HepG2 (cell line): ENCODE data around the gene ELP4. TPM values are rescaled to one million over a fixed set of nuclear protein-coding genes. Genes with fewer than 3 reads are reported as not detected.

Experiments
- ATAC-seq: fragments of 200-7000 bp; cut with Tn5 transposase; 3 replicates; pipeline ENCODE4 v1.9.1; 2020; ENCODE audit warnings: mild to moderate bottlenecking, moderate library complexity
- BruUV-seq: library from RNA; stranded (reverse); fragments of 400-500 nt; replicated peaks from 2 replicates; lab custom pipeline; 2021; lab: Mats Ljungman, UMichigan
- CTCF ChIA-PET: fragments of 300-600 bp; formaldehyde crosslinking; extraction: SDS; loops from one replicate; lab custom pipeline; 2021; ENCODE audit warnings: low total read pairs, inconsistent platforms, low intra/inter-chr PET ratio; lab: Yijun Ruan, JAX
- POLR2A ChIA-PET: fragments of 350-600 bp; sonication (Branson Sonifier 250); formaldehyde crosslinking; loops from one replicate; lab custom pipeline; 2020; ENCODE audit warnings: antibody characterized with exemption, inconsistent platforms; lab: Yijun Ruan, JAX
- DNase-seq: peaks from one replicate; pipeline ENCODE4 v3.0.0-alpha.2; 2015; ENCODE audit warnings: low spot score
- FAIRE-seq: peaks from 3 replicates; lab custom pipeline; 2011; peaks lifted over from hg19 to GRCh38; lab: Jason Lieb, UNC
- H2AFZ ChIP-seq: one replicate; pipeline ENCODE4 v1.6.1; 2011; ENCODE audit warnings: low read length, inconsistent platforms
- H3K27ac ChIP-seq: fragments of 300-600 bp; 3 replicates; pipeline ENCODE4 v1.8.0; 2011; ENCODE audit warnings: mixed run types, mild to moderate bottlenecking, mixed read lengths, low read length, inconsistent platforms; ENCODE audit not compliant: insufficient read depth; ENCODE audit errors: extremely low read length
- H3K27me3 ChIP-seq, 2 experiments: fragments of 200-600 bp in 1 of 2; 2 replicates in 1 of 2; 3 replicates in 1 of 2; pipeline versions ENCODE4 v1.6.0 to v1.8.0; 2011; ENCODE audit warnings: low read length in 2 of 2, mild to moderate bottlenecking in 2 of 2, moderate library complexity in 2 of 2, inconsistent platforms in 1 of 2; ENCODE audit not compliant: insufficient read depth in 2 of 2, control insufficient read depth in 1 of 2
- H3K36me3 ChIP-seq, 2 experiments: fragments of 200-600 bp in 1 of 2; replicated peaks in 1 of 2; 2 replicates in 1 of 2; 3 replicates in 1 of 2; pipeline versions ENCODE4 v1.5.1 to v1.8.0; 2011; ENCODE audit warnings: low read length in 2 of 2, inconsistent platforms in 1 of 2; ENCODE audit not compliant: insufficient read depth in 2 of 2, control insufficient read depth in 1 of 2
- H3K4me1 ChIP-seq: 2 replicates; pipeline ENCODE4 v1.5.1; 2012; ENCODE audit warnings: low read length, inconsistent platforms; ENCODE audit not compliant: insufficient read depth
- H3K4me2 ChIP-seq: 2 replicates; pipeline ENCODE4 v1.6.0; 2011; ENCODE audit warnings: low read depth, low read length, inconsistent platforms
- H3K4me3 ChIP-seq, 3 experiments: fragments of 200-600 bp in 1 of 3; sonication (generic), shearing (Covaris generic) in 1 of 3; replicated peaks in 1 of 3; 2 replicates each; pipeline ENCODE4 v1.5.1; 2011 to 2016; ENCODE audit warnings: low read length in 3 of 3, inconsistent platforms in 2 of 3, low read depth in 2 of 3, mild to moderate bottlenecking in 2 of 3, control low read depth in 1 of 3, mixed read lengths in 1 of 3; ENCODE audit not compliant: insufficient read depth in 1 of 3
- H3K79me2 ChIP-seq: one replicate; pipeline ENCODE4 v1.6.1; 2011; ENCODE audit warnings: low read length, inconsistent platforms; ENCODE audit not compliant: insufficient read depth
- H3K9ac ChIP-seq: 2 replicates; pipeline ENCODE4 v1.6.0; 2011; ENCODE audit warnings: mild to moderate bottlenecking, low read depth, low read length, inconsistent platforms; ENCODE audit not compliant: insufficient read depth
- H3K9me3 ChIP-seq: 2 replicates; pipeline ENCODE4 v1.5.1; 2012; ENCODE audit warnings: mild to moderate bottlenecking, low read length
- H4K20me1 ChIP-seq: 2 replicates; pipeline ENCODE4 v1.6.0; 2011; ENCODE audit warnings: inconsistent platforms, mild to moderate bottlenecking, low read length, moderate library complexity; ENCODE audit not compliant: insufficient read depth
- CAMTA2 ChIP-seq: sonication (generic); formaldehyde crosslinking; IDR thresholded peaks from 2 replicates; pipeline ENCODE4 v1.4.0; 2020; ENCODE audit warnings: mild to moderate bottlenecking, missing genetic modification reagents, borderline replicate concordance
- HNF4G ChIP-seq, 2 experiments: sonication (generic) in 1 of 2; formaldehyde crosslinking in 1 of 2; IDR thresholded peaks; 2 replicates each; pipeline versions ENCODE4 v1.4.0 to v1.6.1; 2011 to 2020; ENCODE audit warnings: borderline replicate concordance in 2 of 2, low read depth in 2 of 2, mild to moderate bottlenecking in 2 of 2, low read length in 1 of 2, missing genetic modification reagents in 1 of 2, moderate library complexity in 1 of 2
- IKZF5 ChIP-seq: IDR thresholded peaks from 2 replicates; pipeline ENCODE4 v1.6.1; 2018; ENCODE audit warnings: missing genetic modification reagents, mild to moderate bottlenecking, missing compliant biosample characterization
- JUND ChIP-seq: sonication (generic); formaldehyde crosslinking; IDR thresholded peaks from 2 replicates; pipeline ENCODE4 v1.8.0; 2022; ENCODE audit warnings: mild to moderate bottlenecking, missing genetic modification reagents
- MAFG ChIP-seq: sonication (generic); formaldehyde crosslinking; IDR thresholded peaks from 2 replicates; pipeline ENCODE4 v1.5.1; 2020; ENCODE audit warnings: mild to moderate bottlenecking, missing genetic modification reagents
- REL ChIP-seq: sonication (generic); formaldehyde crosslinking; conservative IDR thresholded peaks from 2 replicates; pipeline ENCODE4 v1.8.0; 2022; ENCODE audit warnings: mild to moderate bottlenecking, missing genetic modification reagents, moderate library complexity
- RFX5 ChIP-seq: IDR thresholded peaks from 2 replicates; pipeline ENCODE4 v1.6.1; 2011; ENCODE audit warnings: low read depth, low read length, improper control_type of control experiment
- ZMAT5 ChIP-seq: sonication (generic); formaldehyde crosslinking; IDR thresholded peaks from 2 replicates; pipeline ENCODE4 v1.5.0; 2020; ENCODE audit warnings: mild to moderate bottlenecking, low read depth, missing genetic modification reagents, borderline replicate concordance
- ZNF3 ChIP-seq: IDR thresholded peaks from 2 replicates; pipeline ENCODE4 v1.7.0; 2017; ENCODE audit warnings: inconsistent platforms
- ZSCAN30 ChIP-seq: sonication (generic); formaldehyde crosslinking; IDR thresholded peaks from 2 replicates; pipeline ENCODE4 v1.5.0; 2020; ENCODE audit warnings: mild to moderate bottlenecking, missing genetic modification reagents
- WGBS: methylation state at CpG from one replicate; pipeline ENCODE4 v1.1.6; 2017; ENCODE audit warnings: low lambda C conversion rate; 5-methylcytosine and 5-hydroxymethylcytosine counted together
- in situ Hi-C: cut with HindIII; loops from 2 replicates; pipeline ENCODE4 v1.10.0; 2017; ENCODE audit warnings: low pct_unique_long_range_greater_than_20kb; ENCODE audit not compliant: extremely low pct_ligation_motif_present
- intact Hi-C: fragments of 100-400 bp; cut with micrococcal nuclease; formaldehyde crosslinking; loops from one replicate; pipeline ENCODE4 v1.10.0; 2022; ENCODE audit not compliant: unreplicated experiment
- polyA plus RNA-seq, 8 experiments: library from polyadenylated mRNA; depleted of rRNA in 3 of 8; stranded (reverse) in 7 of 8; unstranded in 1 of 8; fragments of >200 nt; fragmentation: Illumina TruSeq in 4 of 8; extraction: Trizol in 4 of 8; gene quantifications; 2 replicates each; pipeline versions ENCODE4 v1.2.1 to v1.2.3, GENCODE V29; 2011 to 2016; ENCODE audit warnings: low read depth in 4 of 8, missing spikeins in 1 of 8, mixed read lengths in 1 of 8; ENCODE audit not compliant: insufficient read depth in 1 of 8
- total RNA-seq, 5 experiments: library from RNA; depleted of rRNA; stranded (reverse); fragments of >200 nt; fragmentation: Illumina TruSeq; extraction: Trizol; gene quantifications; 2 replicates each; pipeline ENCODE4 v1.2.3, GENCODE V29; 2016; ENCODE audit warnings: low read depth in 1 of 5
- TF ChIP-seq, protein P1 (sequence below): IDR thresholded peaks from 2 replicates; pipeline ENCODE4 v1.6.1; 2016; ENCODE audit warnings: low read depth, control low read depth
- TF ChIP-seq, protein P2 (sequence below): IDR thresholded peaks from 2 replicates; pipeline ENCODE4 v1.6.1; 2016; ENCODE audit warnings: low read depth, missing genetic modification reagents, missing compliant biosample characterization
- TF ChIP-seq, protein P3 (sequence below): sonication (generic); formaldehyde crosslinking; IDR thresholded peaks from 2 replicates; pipeline ENCODE4 v1.9.0; 2021; ENCODE audit warnings: missing genetic modification reagents, borderline replicate concordance

Gene ELP4
- total and polyA plus RNA-seq, 2 of the 13 experiments (the other 11 are each of a cell fraction or from before 2014, with no cell fraction given): 12.8 to 19.1 TPM

- DNase-seq (no peak), FAIRE-seq (no peak), ATAC-seq (no peak)
- in situ Hi-C loops: no loop called here
- H4K20me1 ChIP-seq: no peaks in the 10 kb centered on the region
- BruUV-seq: no TSS peak
- no peak overlapping the region for H3K27ac ChIP-seq
- WGBS: 69% methylated on average over 10 of the region's 10 CpGs
- intact Hi-C loops: no loop called here
- H3K4me2 ChIP-seq: no peak overlapping the region
- no peaks in the 10 kb centered on the region for H3K79me2 ChIP-seq
- no peak overlapping the region for H2AFZ ChIP-seq
- H3K36me3 ChIP-seq: no peaks in the 10 kb centered on the region
- CTCF ChIA-PET: no interaction called here
- no peak overlapping the region for H3K4me3 ChIP-seq
- POLR2A ChIA-PET: no interaction called here
- no peaks in the 10 kb centered on the region for H3K4me1 ChIP-seq
- H3K9me3 ChIP-seq: no peaks in the 10 kb centered on the region
- H3K27me3 ChIP-seq: no peaks in the 10 kb centered on the region; a peak in 1 of 5 replicates
- H3K9ac ChIP-seq: no peak overlapping the region
- TF ChIP-seq, protein P1, sequence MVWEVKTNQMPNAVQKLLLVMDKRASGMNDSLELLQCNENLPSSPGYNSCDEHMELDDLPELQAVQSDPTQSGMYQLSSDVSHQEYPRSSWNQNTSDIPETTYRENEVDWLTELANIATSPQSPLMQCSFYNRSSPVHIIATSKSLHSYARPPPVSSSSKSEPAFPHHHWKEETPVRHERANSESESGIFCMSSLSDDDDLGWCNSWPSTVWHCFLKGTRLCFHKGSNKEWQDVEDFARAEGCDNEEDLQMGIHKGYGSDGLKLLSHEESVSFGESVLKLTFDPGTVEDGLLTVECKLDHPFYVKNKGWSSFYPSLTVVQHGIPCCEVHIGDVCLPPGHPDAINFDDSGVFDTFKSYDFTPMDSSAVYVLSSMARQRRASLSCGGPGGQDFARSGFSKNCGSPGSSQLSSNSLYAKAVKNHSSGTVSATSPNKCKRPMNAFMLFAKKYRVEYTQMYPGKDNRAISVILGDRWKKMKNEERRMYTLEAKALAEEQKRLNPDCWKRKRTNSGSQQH (CRISPR knock-in tag): no peak
- TF ChIP-seq CAMTA2 (CRISPR knock-in tag) (no peak), ZSCAN30 (no peak), ZMAT5 (CRISPR knock-in tag) (no peak), HNF4G (IDR thresholded peaks at IDR 0.05; ENCODE audit: borderline replicate concordance, low read depth, low read length) (no peak), HNF4G (CRISPR knock-in tag; IDR thresholded peaks at IDR 0.05; ENCODE audit: borderline replicate concordance, low read depth) (no peak), IKZF5 (CRISPR knock-in tag) (no peak), RFX5 (no peak), JUND (no peak), MAFG (CRISPR knock-in tag) (no peak), ZNF3 (CRISPR knock-in tag) (no peak), REL (CRISPR knock-in tag) (no peak)
- TF ChIP-seq, protein P2, sequence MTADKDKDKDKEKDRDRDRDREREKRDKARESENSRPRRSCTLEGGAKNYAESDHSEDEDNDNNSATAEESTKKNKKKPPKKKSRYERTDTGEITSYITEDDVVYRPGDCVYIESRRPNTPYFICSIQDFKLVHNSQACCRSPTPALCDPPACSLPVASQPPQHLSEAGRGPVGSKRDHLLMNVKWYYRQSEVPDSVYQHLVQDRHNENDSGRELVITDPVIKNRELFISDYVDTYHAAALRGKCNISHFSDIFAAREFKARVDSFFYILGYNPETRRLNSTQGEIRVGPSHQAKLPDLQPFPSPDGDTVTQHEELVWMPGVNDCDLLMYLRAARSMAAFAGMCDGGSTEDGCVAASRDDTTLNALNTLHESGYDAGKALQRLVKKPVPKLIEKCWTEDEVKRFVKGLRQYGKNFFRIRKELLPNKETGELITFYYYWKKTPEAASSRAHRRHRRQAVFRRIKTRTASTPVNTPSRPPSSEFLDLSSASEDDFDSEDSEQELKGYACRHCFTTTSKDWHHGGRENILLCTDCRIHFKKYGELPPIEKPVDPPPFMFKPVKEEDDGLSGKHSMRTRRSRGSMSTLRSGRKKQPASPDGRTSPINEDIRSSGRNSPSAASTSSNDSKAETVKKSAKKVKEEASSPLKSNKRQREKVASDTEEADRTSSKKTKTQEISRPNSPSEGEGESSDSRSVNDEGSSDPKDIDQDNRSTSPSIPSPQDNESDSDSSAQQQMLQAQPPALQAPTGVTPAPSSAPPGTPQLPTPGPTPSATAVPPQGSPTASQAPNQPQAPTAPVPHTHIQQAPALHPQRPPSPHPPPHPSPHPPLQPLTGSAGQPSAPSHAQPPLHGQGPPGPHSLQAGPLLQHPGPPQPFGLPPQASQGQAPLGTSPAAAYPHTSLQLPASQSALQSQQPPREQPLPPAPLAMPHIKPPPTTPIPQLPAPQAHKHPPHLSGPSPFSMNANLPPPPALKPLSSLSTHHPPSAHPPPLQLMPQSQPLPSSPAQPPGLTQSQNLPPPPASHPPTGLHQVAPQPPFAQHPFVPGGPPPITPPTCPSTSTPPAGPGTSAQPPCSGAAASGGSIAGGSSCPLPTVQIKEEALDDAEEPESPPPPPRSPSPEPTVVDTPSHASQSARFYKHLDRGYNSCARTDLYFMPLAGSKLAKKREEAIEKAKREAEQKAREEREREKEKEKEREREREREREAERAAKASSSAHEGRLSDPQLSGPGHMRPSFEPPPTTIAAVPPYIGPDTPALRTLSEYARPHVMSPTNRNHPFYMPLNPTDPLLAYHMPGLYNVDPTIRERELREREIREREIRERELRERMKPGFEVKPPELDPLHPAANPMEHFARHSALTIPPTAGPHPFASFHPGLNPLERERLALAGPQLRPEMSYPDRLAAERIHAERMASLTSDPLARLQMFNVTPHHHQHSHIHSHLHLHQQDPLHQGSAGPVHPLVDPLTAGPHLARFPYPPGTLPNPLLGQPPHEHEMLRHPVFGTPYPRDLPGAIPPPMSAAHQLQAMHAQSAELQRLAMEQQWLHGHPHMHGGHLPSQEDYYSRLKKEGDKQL: no peak
- TF ChIP-seq, protein P3, sequence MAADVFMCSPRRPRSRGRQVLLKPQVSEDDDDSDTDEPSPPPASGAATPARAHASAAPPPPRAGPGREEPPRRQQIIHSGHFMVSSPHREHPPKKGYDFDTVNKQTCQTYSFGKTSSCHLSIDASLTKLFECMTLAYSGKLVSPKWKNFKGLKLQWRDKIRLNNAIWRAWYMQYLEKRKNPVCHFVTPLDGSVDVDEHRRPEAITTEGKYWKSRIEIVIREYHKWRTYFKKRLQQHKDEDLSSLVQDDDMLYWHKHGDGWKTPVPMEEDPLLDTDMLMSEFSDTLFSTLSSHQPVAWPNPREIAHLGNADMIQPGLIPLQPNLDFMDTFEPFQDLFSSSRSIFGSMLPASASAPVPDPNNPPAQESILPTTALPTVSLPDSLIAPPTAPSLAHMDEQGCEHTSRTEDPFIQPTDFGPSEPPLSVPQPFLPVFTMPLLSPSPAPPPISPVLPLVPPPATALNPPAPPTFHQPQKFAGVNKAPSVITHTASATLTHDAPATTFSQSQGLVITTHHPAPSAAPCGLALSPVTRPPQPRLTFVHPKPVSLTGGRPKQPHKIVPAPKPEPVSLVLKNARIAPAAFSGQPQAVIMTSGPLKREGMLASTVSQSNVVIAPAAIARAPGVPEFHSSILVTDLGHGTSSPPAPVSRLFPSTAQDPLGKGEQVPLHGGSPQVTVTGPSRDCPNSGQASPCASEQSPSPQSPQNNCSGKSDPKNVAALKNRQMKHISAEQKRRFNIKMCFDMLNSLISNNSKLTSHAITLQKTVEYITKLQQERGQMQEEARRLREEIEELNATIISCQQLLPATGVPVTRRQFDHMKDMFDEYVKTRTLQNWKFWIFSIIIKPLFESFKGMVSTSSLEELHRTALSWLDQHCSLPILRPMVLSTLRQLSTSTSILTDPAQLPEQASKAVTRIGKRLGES: no peak
These were observed 283.7 kb downstream of the ELP4 start for GRCh38 chr11:31793264-31793663.
